K562 (cell line): ENCODE measurements around the gene THADA. TPM values are rescaled to one million over a fixed set of nuclear protein-coding genes. Genes with fewer than 3 reads are reported as not detected.

ENCODE experiments used
- ASH1L ChIP-seq: fragments of 450-650 bp; IDR thresholded peaks from 2 replicates; pipeline ENCODE4 v1.6.1; 2018; ENCODE audit warnings: borderline replicate concordance, mild to moderate bottlenecking, low read depth; ENCODE audit not compliant: partially characterized antibody
- CCAR2 ChIP-seq: fragments of 200-400 bp; formaldehyde crosslinking; IDR thresholded peaks from 2 replicates; pipeline ENCODE4 v1.6.1; 2017; ENCODE audit warnings: mild to moderate bottlenecking, low read depth, low read length
- CHCHD3 ChIP-seq: fragments of 250-450 bp; sonication (Bioruptor Pico); IDR thresholded peaks from 2 replicates; pipeline ENCODE4 v2.1.2; 2022; ENCODE audit warnings: mild to moderate bottlenecking
- MCM5 ChIP-seq: fragments of 450-650 bp; IDR thresholded peaks from 2 replicates; pipeline ENCODE4 v1.6.1; 2016; ENCODE audit warnings: low read depth
- NCOR1 ChIP-seq: fragments of 450-650 bp; IDR thresholded peaks from 2 replicates; pipeline ENCODE4 v1.6.1; 2016; ENCODE audit warnings: mild to moderate bottlenecking, moderate library complexity
- SREBF2 ChIP-seq: sonication (generic); formaldehyde crosslinking; IDR thresholded peaks from 2 replicates; pipeline ENCODE4 v1.4.0; 2020; ENCODE audit warnings: mild to moderate bottlenecking, missing genetic modification reagents
- TAF1 ChIP-seq: IDR thresholded peaks from 2 replicates; pipeline ENCODE4 v1.6.1; 2011; ENCODE audit warnings: mild to moderate bottlenecking, low read length, moderate library complexity; ENCODE audit not compliant: insufficient read depth, control insufficient read depth, severe bottlenecking; ENCODE audit errors: extremely low read depth
- TAF15 ChIP-seq: fragments of 200-400 bp; formaldehyde crosslinking; IDR thresholded peaks from 2 replicates; pipeline ENCODE4 v1.6.1; 2017; ENCODE audit warnings: mild to moderate bottlenecking, low read depth, low read length, moderate library complexity
- TOE1 ChIP-seq, 2 experiments: fragments of 450-650 bp in 1 of 2; sonication (generic) in 1 of 2; formaldehyde crosslinking in 1 of 2; IDR thresholded peaks; 2 replicates each; pipeline versions ENCODE4 v1.7.1 to v1.8.0; 2016 to 2022; ENCODE audit warnings: borderline replicate concordance in 2 of 2, mild to moderate bottlenecking in 2 of 2, antibody characterized with exemption in 1 of 2, inconsistent platforms in 1 of 2, low read depth in 1 of 2, missing genetic modification reagents in 1 of 2, moderate library complexity in 1 of 2
- ZNF175 ChIP-seq: fragments of 200-800 bp; sonication (Bioruptor generic); IDR thresholded peaks from 2 replicates; pipeline ENCODE4 v1.6.1; 2016; ENCODE audit warnings: low read depth, mild to moderate bottlenecking, missing genetic modification characterization, missing compliant biosample characterization
- ZSCAN29 ChIP-seq: fragments of 450-650 bp; IDR thresholded peaks from 2 replicates; pipeline ENCODE4 v1.6.1; 2017
- polyA plus RNA-seq, 8 experiments: library from polyadenylated mRNA; depleted of rRNA in 4 of 8; stranded (reverse) in 5 of 8; unstranded in 3 of 8; fragments of >200 nt; fragmentation: Nextera tagmentation in 2 of 8; fragmentation: Illumina TruSeq in 1 of 8; extraction: Ambion mirVana in 2 of 8; extraction: Trizol in 1 of 8; gene quantifications; 2 replicates each; pipeline versions ENCODE4 v1.2.1 to v1.2.3, GENCODE V29; 2011 to 2014; ENCODE audit warnings: inconsistent platforms in 1 of 8, missing spikeins in 1 of 8
- total RNA-seq, 7 experiments: library from RNA; depleted of rRNA in 6 of 7; stranded (reverse); fragments of >200 nt in 6 of 7; fragmentation: Illumina TruSeq in 2 of 7; extraction: Trizol in 2 of 7; gene quantifications; 2 replicates each; pipeline versions ENCODE4 v1.2.1 to v1.2.3, GENCODE V29; 2011 to 2021; ENCODE audit warnings: low replicate concordance in 1 of 7
- TF ChIP-seq, protein P1 (sequence below): fragments of 450-650 bp; IDR thresholded peaks from 2 replicates; pipeline ENCODE4 v1.6.1; 2016; ENCODE audit warnings: mild to moderate bottlenecking, moderate library complexity

THADA gene
- total and polyA plus RNA-seq, 9 of the 15 experiments (the other 6 are each of a cell fraction or from before 2014, with no cell fraction given), result 17.8 to 34.7 (median 31.9) TPM

GRCh38 chr2:43219383-43220228 is 376.2 kb downstream of the THADA start (continued):
- TF ChIP-seq, protein P1, sequence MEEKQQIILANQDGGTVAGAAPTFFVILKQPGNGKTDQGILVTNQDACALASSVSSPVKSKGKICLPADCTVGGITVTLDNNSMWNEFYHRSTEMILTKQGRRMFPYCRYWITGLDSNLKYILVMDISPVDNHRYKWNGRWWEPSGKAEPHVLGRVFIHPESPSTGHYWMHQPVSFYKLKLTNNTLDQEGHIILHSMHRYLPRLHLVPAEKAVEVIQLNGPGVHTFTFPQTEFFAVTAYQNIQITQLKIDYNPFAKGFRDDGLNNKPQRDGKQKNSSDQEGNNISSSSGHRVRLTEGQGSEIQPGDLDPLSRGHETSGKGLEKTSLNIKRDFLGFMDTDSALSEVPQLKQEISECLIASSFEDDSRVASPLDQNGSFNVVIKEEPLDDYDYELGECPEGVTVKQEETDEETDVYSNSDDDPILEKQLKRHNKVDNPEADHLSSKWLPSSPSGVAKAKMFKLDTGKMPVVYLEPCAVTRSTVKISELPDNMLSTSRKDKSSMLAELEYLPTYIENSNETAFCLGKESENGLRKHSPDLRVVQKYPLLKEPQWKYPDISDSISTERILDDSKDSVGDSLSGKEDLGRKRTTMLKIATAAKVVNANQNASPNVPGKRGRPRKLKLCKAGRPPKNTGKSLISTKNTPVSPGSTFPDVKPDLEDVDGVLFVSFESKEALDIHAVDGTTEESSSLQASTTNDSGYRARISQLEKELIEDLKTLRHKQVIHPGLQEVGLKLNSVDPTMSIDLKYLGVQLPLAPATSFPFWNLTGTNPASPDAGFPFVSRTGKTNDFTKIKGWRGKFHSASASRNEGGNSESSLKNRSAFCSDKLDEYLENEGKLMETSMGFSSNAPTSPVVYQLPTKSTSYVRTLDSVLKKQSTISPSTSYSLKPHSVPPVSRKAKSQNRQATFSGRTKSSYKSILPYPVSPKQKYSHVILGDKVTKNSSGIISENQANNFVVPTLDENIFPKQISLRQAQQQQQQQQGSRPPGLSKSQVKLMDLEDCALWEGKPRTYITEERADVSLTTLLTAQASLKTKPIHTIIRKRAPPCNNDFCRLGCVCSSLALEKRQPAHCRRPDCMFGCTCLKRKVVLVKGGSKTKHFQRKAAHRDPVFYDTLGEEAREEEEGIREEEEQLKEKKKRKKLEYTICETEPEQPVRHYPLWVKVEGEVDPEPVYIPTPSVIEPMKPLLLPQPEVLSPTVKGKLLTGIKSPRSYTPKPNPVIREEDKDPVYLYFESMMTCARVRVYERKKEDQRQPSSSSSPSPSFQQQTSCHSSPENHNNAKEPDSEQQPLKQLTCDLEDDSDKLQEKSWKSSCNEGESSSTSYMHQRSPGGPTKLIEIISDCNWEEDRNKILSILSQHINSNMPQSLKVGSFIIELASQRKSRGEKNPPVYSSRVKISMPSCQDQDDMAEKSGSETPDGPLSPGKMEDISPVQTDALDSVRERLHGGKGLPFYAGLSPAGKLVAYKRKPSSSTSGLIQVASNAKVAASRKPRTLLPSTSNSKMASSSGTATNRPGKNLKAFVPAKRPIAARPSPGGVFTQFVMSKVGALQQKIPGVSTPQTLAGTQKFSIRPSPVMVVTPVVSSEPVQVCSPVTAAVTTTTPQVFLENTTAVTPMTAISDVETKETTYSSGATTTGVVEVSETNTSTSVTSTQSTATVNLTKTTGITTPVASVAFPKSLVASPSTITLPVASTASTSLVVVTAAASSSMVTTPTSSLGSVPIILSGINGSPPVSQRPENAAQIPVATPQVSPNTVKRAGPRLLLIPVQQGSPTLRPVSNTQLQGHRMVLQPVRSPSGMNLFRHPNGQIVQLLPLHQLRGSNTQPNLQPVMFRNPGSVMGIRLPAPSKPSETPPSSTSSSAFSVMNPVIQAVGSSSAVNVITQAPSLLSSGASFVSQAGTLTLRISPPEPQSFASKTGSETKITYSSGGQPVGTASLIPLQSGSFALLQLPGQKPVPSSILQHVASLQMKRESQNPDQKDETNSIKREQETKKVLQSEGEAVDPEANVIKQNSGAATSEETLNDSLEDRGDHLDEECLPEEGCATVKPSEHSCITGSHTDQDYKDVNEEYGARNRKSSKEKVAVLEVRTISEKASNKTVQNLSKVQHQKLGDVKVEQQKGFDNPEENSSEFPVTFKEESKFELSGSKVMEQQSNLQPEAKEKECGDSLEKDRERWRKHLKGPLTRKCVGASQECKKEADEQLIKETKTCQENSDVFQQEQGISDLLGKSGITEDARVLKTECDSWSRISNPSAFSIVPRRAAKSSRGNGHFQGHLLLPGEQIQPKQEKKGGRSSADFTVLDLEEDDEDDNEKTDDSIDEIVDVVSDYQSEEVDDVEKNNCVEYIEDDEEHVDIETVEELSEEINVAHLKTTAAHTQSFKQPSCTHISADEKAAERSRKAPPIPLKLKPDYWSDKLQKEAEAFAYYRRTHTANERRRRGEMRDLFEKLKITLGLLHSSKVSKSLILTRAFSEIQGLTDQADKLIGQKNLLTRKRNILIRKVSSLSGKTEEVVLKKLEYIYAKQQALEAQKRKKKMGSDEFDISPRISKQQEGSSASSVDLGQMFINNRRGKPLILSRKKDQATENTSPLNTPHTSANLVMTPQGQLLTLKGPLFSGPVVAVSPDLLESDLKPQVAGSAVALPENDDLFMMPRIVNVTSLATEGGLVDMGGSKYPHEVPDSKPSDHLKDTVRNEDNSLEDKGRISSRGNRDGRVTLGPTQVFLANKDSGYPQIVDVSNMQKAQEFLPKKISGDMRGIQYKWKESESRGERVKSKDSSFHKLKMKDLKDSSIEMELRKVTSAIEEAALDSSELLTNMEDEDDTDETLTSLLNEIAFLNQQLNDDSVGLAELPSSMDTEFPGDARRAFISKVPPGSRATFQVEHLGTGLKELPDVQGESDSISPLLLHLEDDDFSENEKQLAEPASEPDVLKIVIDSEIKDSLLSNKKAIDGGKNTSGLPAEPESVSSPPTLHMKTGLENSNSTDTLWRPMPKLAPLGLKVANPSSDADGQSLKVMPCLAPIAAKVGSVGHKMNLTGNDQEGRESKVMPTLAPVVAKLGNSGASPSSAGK, result no peak
- TF ChIP-seq SREBF2, result no peak
- TF ChIP-seq CCAR2, result no peak
- peak; percentile 3; the same call in 1 of the 2 replicates for TF ChIP-seq TOE1 (IDR thresholded peaks at IDR 0.05; ENCODE audit: borderline replicate concordance)
- TF ChIP-seq TOE1 (CRISPR knock-in tag; IDR thresholded peaks at IDR 0.05; ENCODE audit: borderline replicate concordance, low read depth), result no peak
- TF ChIP-seq ZNF175 (CRISPR knock-in tag), result 0 out of 2 replicates have a peak, but pooled peaks have one; percentile 26
- TF ChIP-seq CHCHD3 (CRISPR knock-in tag), result no peak
- no peak for TF ChIP-seq TAF15
- TF ChIP-seq ASH1L, result no peak
- TF ChIP-seq NCOR1, result no peak
- TF ChIP-seq TAF1, result peak; percentile 67
- TF ChIP-seq ZSCAN29, result no peak
- no peak for TF ChIP-seq MCM5
